CD4-positive, alpha-beta T cell (primary cell): ENCODE results near the gene TOM1L2. TPM values are rescaled to one million over a fixed set of nuclear protein-coding genes. Genes with fewer than 3 reads are reported as not detected.

Source experiments
- ATAC-seq: fragments of 200-7000 bp; cut with Tn5 transposase; one replicate; pipeline ENCODE4 v1.10.0; 2022; ENCODE audit warnings: mild to moderate bottlenecking; ENCODE audit not compliant: poor library complexity
- CTCF ChIA-PET: fragments of 350-600 bp; sonication (Branson Sonifier 250); formaldehyde crosslinking; loops from one replicate; lab custom pipeline; 2021; ENCODE audit warnings: antibody characterized with exemption, inconsistent platforms; lab: Charles Lee
- POLR2A ChIA-PET: fragments of 350-600 bp; sonication (Branson Sonifier 250); formaldehyde crosslinking; loops from one replicate; lab custom pipeline; 2021; ENCODE audit warnings: antibody characterized with exemption, inconsistent platforms; lab: Charles Lee
- DNase-seq, 14 experiments: peaks; one replicate each; pipeline ENCODE4 v3.0.0-alpha.2; 2013 to 2020; ENCODE audit warnings: mixed read lengths in 2 of 14
- H3K27ac ChIP-seq, 2 donors: one replicate each; pipeline versions ENCODE4 v1.5.1 to v1.7.0; 2013; ENCODE audit warnings: low read length in 2 of 2, low read depth in 1 of 2, mild to moderate bottlenecking in 1 of 2
- H3K27me3 ChIP-seq, 2 experiments: 1 replicate in 1 of 2; 2 replicates in 1 of 2; pipeline versions ENCODE4 v1.6.1 to v1.7.0; 2013; ENCODE audit warnings: low read length in 2 of 2, control low read depth in 1 of 2, mild to moderate bottlenecking in 1 of 2, moderate library complexity in 1 of 2; ENCODE audit not compliant: insufficient read depth in 2 of 2, control insufficient read depth in 1 of 2
- H3K36me3 ChIP-seq: one replicate; pipeline ENCODE4 v1.6.1; 2013; ENCODE audit warnings: low read length, control low read depth; ENCODE audit not compliant: insufficient read depth
- H3K4me1 ChIP-seq: one replicate; pipeline ENCODE4 v1.6.1; 2013; ENCODE audit warnings: low read length, control low read depth; ENCODE audit not compliant: insufficient read depth
- H3K4me3 ChIP-seq: one replicate; pipeline ENCODE4 v1.5.1; 2013; ENCODE audit warnings: mild to moderate bottlenecking, low read length, moderate library complexity
- H3K9me3 ChIP-seq, 2 experiments: 1 replicate in 1 of 2; 2 replicates in 1 of 2; pipeline versions ENCODE4 v1.6.1 to v1.7.0; 2013; ENCODE audit warnings: low read length in 2 of 2, mild to moderate bottlenecking in 2 of 2, control low read depth in 1 of 2, moderate library complexity in 1 of 2; ENCODE audit not compliant: control insufficient read depth in 1 of 2, insufficient read depth in 1 of 2
- H3K27ac Mint-ChIP-seq: one replicate; pipeline ENCODE4 v1.8.0; 2020; ENCODE audit warnings: mixed read lengths
- H3K27me3 Mint-ChIP-seq: one replicate; pipeline ENCODE4 v1.8.0; 2021; ENCODE audit warnings: mixed read lengths
- H3K36me3 Mint-ChIP-seq: one replicate; pipeline ENCODE4 v1.8.0; 2021; ENCODE audit warnings: low read depth, mixed read lengths
- H3K4me1 Mint-ChIP-seq: one replicate; pipeline ENCODE4 v1.8.0; 2021; ENCODE audit warnings: low read depth, mixed read lengths
- H3K4me3 Mint-ChIP-seq: one replicate; pipeline ENCODE4 v1.8.0; 2020; ENCODE audit warnings: mild to moderate bottlenecking, mixed read lengths
- H3K9me3 Mint-ChIP-seq: one replicate; pipeline ENCODE4 v1.8.0; 2020; ENCODE audit warnings: mixed read lengths
- CTCF ChIP-seq: fragments of 200-600 bp; IDR thresholded peaks from one replicate; pipeline ENCODE4 v1.8.0; 2022; ENCODE audit warnings: antibody characterized with exemption, mild to moderate bottlenecking
- intact Hi-C, 2 experiments: fragments of 100-400 bp; cut with DNase I in 1 of 2; cut with micrococcal nuclease in 1 of 2; formaldehyde crosslinking; loops; one replicate each; pipeline versions ENCODE4 v1.15.1 to v1.9.0; 2023 to 2025; cut with DNase I, micrococcal nuclease
- total RNA-seq, 174 experiments: library from RNA in 2 of 174; stranded (reverse) in 2 of 174; gene quantifications; one replicate each; pipeline ENCODE4 v1.2.3 and lab custom pipeline; 2021 to 2026

Gene TOM1L2
- total RNA-seq, 2 experiments from 2014 or later = 28.5 to 30.5 TPM

GRCh38 chr17:17931159-17931558 is 41.0 kb downstream of the TOM1L2 start:
- Mint-ChIP-seq H3K27me3 (no peaks in the 10 kb centered on the region), H3K9me3 (no peaks in the 10 kb centered on the region), H3K4me3 (no peak overlapping the region), H3K4me1 (peaks cover 44% of the 10 kb centered on the region), H3K27ac (no peak overlapping the region), H3K36me3 (no peaks in the 10 kb centered on the region)
- H3K27ac ChIP-seq = no peak overlapping the region
- no peak overlapping the region for H3K4me3 ChIP-seq
- H3K36me3 ChIP-seq = no peaks in the 10 kb centered on the region
- intact Hi-C loops = no loop called here
- DNase-seq (no peak), ATAC-seq (no peak)
- ChIA-PET CTCF (no interaction called here), POLR2A (no interaction called here)
- no peaks in the 10 kb centered on the region for H3K27me3 ChIP-seq
- peaks cover 16% of the 10 kb centered on the region for H3K4me1 ChIP-seq
- no peaks in the 10 kb centered on the region for H3K9me3 ChIP-seq
- no peak for TF ChIP-seq CTCF

- no peaks in the 10 kb centered on the region for H3K27me3 Mint-ChIP-seq
- no peaks in the 10 kb centered on the region for H3K36me3 ChIP-seq
- no peak overlapping the region for H3K4me3 ChIP-seq
- no peak overlapping the region for H3K27ac ChIP-seq
- no peak for DNase-seq
- peaks cover 39% of the 10 kb centered on the region for H3K4me1 Mint-ChIP-seq
- H3K9me3 Mint-ChIP-seq = no peaks in the 10 kb centered on the region
- H3K4me3 Mint-ChIP-seq = no peak overlapping the region
- no peaks in the 10 kb centered on the region for H3K36me3 Mint-ChIP-seq
- no peak overlapping the region for H3K27ac Mint-ChIP-seq
- no peak for ATAC-seq
- no peaks in the 10 kb centered on the region for H3K27me3 ChIP-seq
- intact Hi-C loops = no loop called here
- TF ChIP-seq CTCF = no peak
- ChIA-PET CTCF (no interaction called here), POLR2A (no interaction called here)
- H3K9me3 ChIP-seq = no peaks in the 10 kb centered on the region
- H3K4me1 ChIP-seq = peaks cover 11% of the 10 kb centered on the region
These were observed 41.5 kb downstream of the TOM1L2 start for GRCh38 chr17:17930674-17931073.

- no peak overlapping the region for H3K4me3 Mint-ChIP-seq
- CTCF ChIA-PET = no interaction called here
These were observed 42.4 kb downstream of the TOM1L2 start for GRCh38 chr17:17929655-17930380.

More at GRCh38 chr17:17929655-17930380, 42.4 kb downstream of the TOM1L2 start:
- intact Hi-C loops = no loop called here
- H3K4me1 Mint-ChIP-seq = peaks cover 30% of the 10 kb centered on the region
- H3K27ac Mint-ChIP-seq = no peak overlapping the region
- H3K27me3 Mint-ChIP-seq = no peaks in the 10 kb centered on the region
- Histone ChIP-seq H3K27me3 (no peaks in the 10 kb centered on the region), H3K4me1 (peaks cover 3% of the 10 kb centered on the region), H3K27ac (no peak overlapping the region), H3K36me3 (no peaks in the 10 kb centered on the region), H3K9me3 (no peaks in the 10 kb centered on the region), H3K4me3 (no peak overlapping the region)
- DNase-seq (no peak), ATAC-seq (no peak)
- POLR2A ChIA-PET = no interaction called here
- H3K9me3 Mint-ChIP-seq = no peaks in the 10 kb centered on the region
- no peaks in the 10 kb centered on the region for H3K36me3 Mint-ChIP-seq
- TF ChIP-seq CTCF = no peak
